Measurements from ENCODE around the gene TEX54. TPM values are rescaled to one million over a fixed set of nuclear protein-coding genes. Genes with fewer than 3 reads are reported as not detected.
"Not testable (repeated sequence)": the region's sequence is repeated elsewhere in the genome, so short reads cannot be mapped to it uniquely, and the experiment has no call there.

The TEX54 gene
- total RNA-seq, 1 donor, result 0.54 TPM

DNA sequence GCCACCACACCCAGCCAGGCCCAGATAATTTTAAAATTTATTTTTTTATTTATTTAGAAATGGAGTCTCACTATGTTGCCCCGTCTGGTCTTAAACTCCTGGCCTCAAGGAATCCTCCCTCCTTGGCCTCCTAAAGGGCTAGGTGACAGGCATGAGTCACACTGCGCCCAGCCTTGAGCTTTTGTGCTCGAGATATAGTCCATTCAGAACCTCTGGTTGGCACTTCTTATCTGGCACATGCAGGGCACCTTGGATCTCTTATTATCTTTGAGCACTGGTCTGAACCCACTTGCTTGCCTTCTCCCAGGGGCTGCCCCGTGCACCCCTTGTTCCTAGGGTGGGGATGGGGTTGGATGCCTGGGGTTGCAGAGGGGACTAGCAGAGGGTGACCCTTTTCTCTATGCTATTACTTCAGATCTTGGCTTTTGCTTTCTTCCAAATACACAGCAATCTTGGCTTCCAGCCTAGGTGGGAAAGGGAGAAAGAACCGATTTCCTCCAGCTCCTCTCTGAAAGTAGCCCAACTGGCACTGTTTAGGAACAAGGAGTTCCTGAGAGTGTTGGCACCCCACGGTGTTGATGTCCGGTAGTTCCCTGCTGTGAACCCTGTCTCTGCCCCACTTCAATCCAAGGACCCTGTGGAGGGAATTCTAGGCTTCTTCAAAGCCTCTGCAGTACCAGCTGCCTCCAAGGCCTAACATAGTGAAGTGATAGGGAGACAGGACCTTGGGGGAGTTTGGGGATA, 46.8 kb upstream of the TEX54 start:
- no peak for TF ChIP-seq CTCF (IDR thresholded peaks at IDR 0.05; ENCODE audit: insufficient read depth, low read length)
- H3K4me3 ChIP-seq (ENCODE audit: low read depth, low read length), result peak overlapping the region; percentile 99
- peak; percentile 58 for DNase-seq (ENCODE audit: low read depth)

DNA sequence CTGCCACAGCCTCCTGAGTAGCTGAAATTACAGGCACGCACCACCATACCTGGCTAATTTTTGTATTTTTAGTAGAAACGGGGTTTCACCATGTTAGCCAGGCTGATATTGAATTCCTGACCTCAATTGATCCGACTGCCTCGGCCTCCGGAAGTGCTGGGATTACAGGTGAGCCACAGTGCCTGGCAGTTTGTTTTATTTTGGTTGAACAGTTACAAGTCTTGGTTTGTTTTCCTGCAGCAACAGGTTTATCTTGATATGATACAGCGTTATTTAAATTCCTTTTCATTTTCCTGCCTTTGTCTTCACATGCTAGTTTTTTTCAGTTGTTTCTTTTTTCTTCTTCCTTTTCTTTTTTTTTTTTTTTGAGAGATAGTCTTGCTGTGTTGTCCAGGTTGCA, 44.1 kb upstream of the TEX54 start:
- no peak overlapping the region for H3K4me3 ChIP-seq (ENCODE audit: low read depth, low read length)
- no peak for TF ChIP-seq CTCF (IDR thresholded peaks at IDR 0.05; ENCODE audit: insufficient read depth, low read length)
- DNase-seq (ENCODE audit: low read depth), result no peak

GRCh38 chr11:62875698-62876478, 43.2 kb upstream of the TEX54 start:
- H3K4me3 ChIP-seq (ENCODE audit: low read depth, low read length), result no peak overlapping the region
- no peak for DNase-seq (ENCODE audit: low read depth)
- no peak for TF ChIP-seq CTCF (IDR thresholded peaks at IDR 0.05; ENCODE audit: insufficient read depth, low read length)

GRCh38 chr11:62874851-62875250, 42.2 kb upstream of the TEX54 start:
- TF ChIP-seq CTCF (IDR thresholded peaks at IDR 0.05; ENCODE audit: insufficient read depth, low read length), result no peak
- DNase-seq (ENCODE audit: low read depth), result no peak
- no peak overlapping the region for H3K4me3 ChIP-seq (ENCODE audit: low read depth, low read length)

GRCh38 chr11:62865635-62866034, 33.0 kb upstream of the TEX54 start:
- TF ChIP-seq CTCF (IDR thresholded peaks at IDR 0.05; ENCODE audit: insufficient read depth, low read length), result no peak
- no peak overlapping the region for H3K4me3 ChIP-seq (ENCODE audit: low read depth, low read length)
- DNase-seq (ENCODE audit: low read depth), result no peak

DNA sequence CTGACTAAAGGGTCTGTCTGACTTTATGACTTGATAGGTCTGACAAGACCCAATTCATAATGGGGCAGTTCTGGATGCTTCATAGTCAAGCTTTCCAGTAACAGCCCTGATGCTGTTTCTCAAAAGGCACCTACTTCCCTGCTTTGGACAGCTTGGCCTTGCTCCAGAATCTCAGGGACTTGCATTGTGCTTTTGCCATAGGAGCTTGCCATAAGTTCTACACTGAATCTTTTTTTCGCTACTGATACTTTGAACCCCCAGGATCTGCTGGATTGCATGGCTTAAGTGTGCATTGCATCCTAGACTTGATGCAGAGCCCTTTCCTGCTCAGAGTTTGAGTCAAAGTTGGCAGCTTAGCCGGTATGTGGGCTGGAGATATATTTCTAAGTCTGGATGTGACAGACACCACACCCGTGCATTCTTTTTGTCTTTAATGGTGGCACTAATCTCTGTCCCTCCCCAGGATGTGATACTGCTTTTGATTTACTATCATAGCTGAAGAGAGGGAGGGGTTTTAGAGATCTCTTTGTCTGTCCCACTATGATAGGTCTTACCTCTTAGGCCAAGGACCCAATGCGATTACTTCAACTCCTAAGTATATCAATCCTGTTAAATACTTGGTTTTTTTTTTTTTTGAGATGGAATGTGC, 31.2 kb upstream of the TEX54 start:
- TF ChIP-seq CTCF (IDR thresholded peaks at IDR 0.05; ENCODE audit: insufficient read depth, low read length), result no peak
- peak; percentile 40 for DNase-seq (ENCODE audit: low read depth)
- H3K4me3 ChIP-seq (ENCODE audit: low read depth, low read length), result no peak overlapping the region

- H3K4me3 ChIP-seq (ENCODE audit: low read depth, low read length); DNase-seq (ENCODE audit: low read depth): not testable (repeated sequence)
Measured at GRCh38 chr11:62861564-62862192, 29.0 kb upstream of the TEX54 start.
